PC-9 (cell line): ENCODE data around the gene TBC1D5. TPM values are rescaled to one million over a fixed set of nuclear protein-coding genes. Genes with fewer than 3 reads are reported as not detected.

Experiments
- BruUV-seq: library from RNA; stranded (reverse); fragments of 400-500 nt; replicated peaks from 2 replicates; lab custom pipeline; 2021; lab: Mats Ljungman, UMichigan
- CTCF ChIA-PET: fragments of 300-600 bp; sonication (Branson Sonifier 250); formaldehyde crosslinking; loops from one replicate; lab custom pipeline; 2022; ENCODE audit warnings: antibody characterized with exemption; lab: Charles Lee
- POLR2A ChIA-PET: fragments of 300-600 bp; sonication (Branson Sonifier 250); formaldehyde crosslinking; loops from one replicate; lab custom pipeline; 2022; ENCODE audit warnings: antibody characterized with exemption; ENCODE audit not compliant: unreplicated experiment; lab: Charles Lee
- DNase-seq, 2 experiments: peaks; one replicate each; pipeline versions ENCODE4 v3.0.0 to v3.0.0-alpha.2; 2015 to 2022; ENCODE audit warnings: mixed read lengths in 1 of 2
- H2AFZ ChIP-seq: fragments of 200-600 bp; sonication (generic); 2 replicates; pipeline ENCODE4 v1.8.1; 2017; ENCODE audit warnings: antibody characterized with exemption
- H3F3A ChIP-seq: fragments of 200-600 bp; sonication (generic); 2 replicates; pipeline ENCODE4 v1.8.1; 2017; ENCODE audit warnings: antibody characterized with exemption, mild to moderate bottlenecking, low read depth; ENCODE audit not compliant: insufficient read depth
- H3K27ac ChIP-seq: fragments of 200-600 bp; sonication (generic); 2 replicates; pipeline ENCODE4 v1.6.1; 2016; ENCODE audit warnings: mixed run types
- H3K27me3 ChIP-seq: fragments of 200-600 bp; sonication (generic); 2 replicates; pipeline ENCODE4 v1.6.1; 2016; ENCODE audit warnings: low read depth, mixed run types; ENCODE audit not compliant: insufficient read depth
- H3K36me3 ChIP-seq: fragments of 200-600 bp; sonication (generic); 2 replicates; pipeline ENCODE4 v1.6.1; 2016; ENCODE audit warnings: low read depth, mixed run types
- H3K4me1 ChIP-seq: fragments of 200-600 bp; sonication (generic); replicated peaks from 2 replicates; pipeline ENCODE4 v1.6.1; 2016; ENCODE audit warnings: mixed run types; ENCODE audit not compliant: insufficient read depth
- H3K4me2 ChIP-seq: fragments of 200-600 bp; sonication (generic); 2 replicates; pipeline ENCODE4 v1.6.1; 2017; ENCODE audit warnings: mixed run types
- H3K4me3 ChIP-seq: fragments of 200-600 bp; sonication (generic); 2 replicates; pipeline ENCODE4 v1.6.1; 2016; ENCODE audit warnings: mixed run types
- H3K79me2 ChIP-seq: fragments of 200-600 bp; sonication (generic); 2 replicates; pipeline ENCODE4 v1.6.1; 2017; ENCODE audit warnings: low read depth, mixed run types
- H3K9me2 ChIP-seq: fragments of 200-600 bp; sonication (generic); 2 replicates; pipeline ENCODE4 v1.8.1; 2017; ENCODE audit warnings: mild to moderate bottlenecking; ENCODE audit not compliant: insufficient read depth
- H3K9me3 ChIP-seq: fragments of 200-600 bp; sonication (generic); 2 replicates; pipeline ENCODE4 v1.8.1; 2016; ENCODE audit warnings: low read depth; ENCODE audit not compliant: insufficient read depth
- H4K20me1 ChIP-seq: fragments of 200-600 bp; sonication (generic); 2 replicates; pipeline ENCODE4 v1.8.1; 2017; ENCODE audit not compliant: insufficient read depth
- CTCF ChIP-seq: fragments of 200-600 bp; sonication (generic); conservative IDR thresholded peaks from 2 replicates; pipeline ENCODE4 v1.6.1; 2017; ENCODE audit warnings: mixed run types, antibody characterized with exemption, mild to moderate bottlenecking, moderate library complexity
- EZH2 ChIP-seq: fragments of 200-600 bp; sonication (generic); IDR thresholded peaks from 2 replicates; pipeline ENCODE4 v1.8.0; 2017; ENCODE audit warnings: antibody characterized with exemption, low read depth
- intact Hi-C: fragments of 100-400 bp; cut with micrococcal nuclease; formaldehyde crosslinking; loops from one replicate; pipeline ENCODE4 v1.10.0; 2022; ENCODE audit not compliant: unreplicated experiment
- total RNA-seq: library from RNA; stranded (reverse); gene quantifications from 2 replicates; pipeline ENCODE4 v1.2.3, GENCODE V29; 2021

TBC1D5 gene
- total RNA-seq, 1 experiment from 2014 or later = 54.0 TPM

GRCh38 chr3:17771177-17772017 lies 29.0 kb upstream of the TBC1D5 start:
- no TSS peak for BruUV-seq
- no peak for DNase-seq

GRCh38 chr3:17770682-17771081 lies 28.3 kb upstream of the TBC1D5 start:
- ChIA-PET POLR2A (no interaction called here), CTCF (no interaction called here)
- no peak for DNase-seq
- Histone ChIP-seq H3K36me3 (no peaks in the 10 kb centered on the region), H3K79me2 (no peaks in the 10 kb centered on the region), H3K9me3 (no peaks in the 10 kb centered on the region), H4K20me1 (no peaks in the 10 kb centered on the region), H3K4me1 (peaks cover 8% of the 10 kb centered on the region), H2AFZ (peak overlapping the region; percentile 74; the same call in 1 of the 2 replicates), H3K9me2 (peaks cover 6% of the 10 kb centered on the region; the same call in 1 of the 2 replicates), H3K27ac (no peak overlapping the region), H3K4me3 (no peak overlapping the region), H3F3A (no peaks in the 10 kb centered on the region), H3K4me2 (no peak overlapping the region), H3K27me3 (no peaks in the 10 kb centered on the region)
- intact Hi-C loops = no loop called here
- no peak for TF ChIP-seq EZH2
- no peak for TF ChIP-seq CTCF
- no TSS peak for BruUV-seq

More at GRCh38 chr3:17771177-17772017, 29.0 kb upstream of the TBC1D5 start:
- H3K27me3 ChIP-seq = no peaks in the 10 kb centered on the region
- no peak overlapping the region for H3K4me2 ChIP-seq
- intact Hi-C loops = no loop called here
- no peak overlapping the region for H3K4me3 ChIP-seq
- no peaks in the 10 kb centered on the region for H3K79me2 ChIP-seq
- H3K9me3 ChIP-seq = no peaks in the 10 kb centered on the region
- no peaks in the 10 kb centered on the region for H3K36me3 ChIP-seq
- no peak overlapping the region for H3K27ac ChIP-seq
- ChIA-PET CTCF (no interaction called here), POLR2A (no interaction called here)
- H3K9me2 ChIP-seq = peaks cover 6% of the 10 kb centered on the region; the same call in 1 of the 2 replicates
- H3F3A ChIP-seq = no peaks in the 10 kb centered on the region
- no peak for TF ChIP-seq CTCF
- no peak for TF ChIP-seq EZH2
- H4K20me1 ChIP-seq = no peaks in the 10 kb centered on the region
- H3K4me1 ChIP-seq = peaks cover 8% of the 10 kb centered on the region
- H2AFZ ChIP-seq = peak overlapping the region; percentile 74; the same call in 1 of the 2 replicates

GRCh38 chr3:17765819-17766472 lies 23.5 kb upstream of the TBC1D5 start:
- POLR2A ChIA-PET = no interaction called here
- Histone ChIP-seq H3K4me1 (peaks cover 3% of the 10 kb centered on the region; the same call in 1 of the 2 replicates), H3F3A (no peaks in the 10 kb centered on the region), H3K27ac (no peak overlapping the region), H3K4me2 (no peak overlapping the region), H3K36me3 (no peaks in the 10 kb centered on the region), H3K4me3 (no peak overlapping the region), H3K27me3 (no peaks in the 10 kb centered on the region), H3K9me3 (no peaks in the 10 kb centered on the region), H2AFZ (no peak overlapping the region), H3K79me2 (no peaks in the 10 kb centered on the region), H4K20me1 (no peaks in the 10 kb centered on the region), H3K9me2 (peaks cover 6% of the 10 kb centered on the region; the same call in 1 of the 2 replicates)
- CTCF ChIA-PET = interaction anchor here (0.6 kb wide), 1 partner anchor 15 kb away, joined by 4 read pairs; no protein-coding TSS in a partner anchor
- intact Hi-C loops = no loop called here
- no peak for DNase-seq
- BruUV-seq = no TSS peak
- TF ChIP-seq CTCF = no peak
- no peak for TF ChIP-seq EZH2
